GM19324 (cell line): ENCODE measurements around the gene LIPF.
"Not testable (repeated sequence)": the region's sequence is repeated elsewhere in the genome, so short reads cannot be mapped to it uniquely, and the experiment has no call there.

Experiments
- ATAC-seq: cut with Tn5 transposase; IDR thresholded peaks from one replicate; pipeline ENCODE4 v1.9.1; 2021; ENCODE audit warnings: mild to moderate bottlenecking, moderate library complexity; ENCODE audit not compliant: unreplicated experiment, low FRiP score

Gene LIPF

DNA sequence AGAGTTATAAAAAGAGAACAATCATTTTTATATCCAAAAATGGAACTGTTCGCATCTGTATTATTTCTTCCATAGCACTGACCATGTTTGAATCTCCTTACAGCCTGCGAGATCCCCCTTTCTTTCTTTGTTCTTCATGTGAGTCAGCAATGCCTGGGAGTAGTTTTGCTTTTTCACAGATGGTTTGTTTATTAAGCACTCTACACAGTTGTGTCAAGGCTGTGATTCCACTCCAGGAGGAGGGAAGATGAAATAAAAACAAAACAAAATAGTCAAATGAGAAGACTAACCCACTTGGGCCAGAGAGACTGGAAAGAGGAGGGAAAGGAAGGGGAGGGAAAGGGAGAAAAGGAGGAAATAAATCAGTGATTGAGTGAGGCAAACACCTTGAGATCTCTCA is 7.8 kb downstream of the LIPF start:
- ATAC-seq = no peak

DNA sequence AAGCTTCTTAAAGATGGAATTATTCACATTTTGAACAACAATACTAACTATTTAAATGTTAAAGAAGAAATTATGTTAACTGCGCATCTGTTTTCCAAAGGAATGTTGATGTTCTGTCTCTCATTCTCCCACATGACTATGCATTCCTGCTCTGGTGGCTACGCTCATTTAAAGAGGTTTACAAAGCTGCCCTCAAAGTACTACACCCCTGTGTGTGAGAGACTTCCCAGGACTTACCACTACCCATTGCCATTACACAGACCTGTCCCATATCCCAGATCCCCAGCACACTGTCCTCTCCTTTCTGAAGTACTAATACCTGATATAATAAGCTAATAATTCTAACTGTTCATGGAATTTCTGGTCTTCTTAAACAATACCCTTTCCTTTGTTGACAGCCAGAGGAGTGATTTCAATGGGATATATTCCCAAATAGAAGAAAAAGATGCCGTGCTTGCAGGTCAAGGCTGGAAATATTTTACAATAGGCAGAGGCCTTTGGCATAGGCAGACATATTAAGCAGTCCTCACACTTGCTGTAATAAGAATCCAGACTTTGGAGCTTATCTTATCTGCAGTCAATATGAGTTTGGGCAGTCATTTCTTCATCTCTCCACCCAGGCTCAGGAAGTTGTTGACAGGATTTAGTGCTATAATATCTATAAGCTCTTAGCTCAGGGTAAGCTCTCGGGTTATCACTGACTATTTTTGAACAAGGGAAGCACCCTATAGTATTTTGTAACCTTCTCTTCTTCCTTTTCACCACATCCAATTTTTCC is 12.2 kb downstream of the LIPF start:
- ATAC-seq = no peak

GRCh38 chr10:88680958-88681357 is 16.7 kb downstream of the LIPF start:
- no peak for ATAC-seq

GRCh38 chr10:88682491-88682890 is 18.2 kb downstream of the LIPF start:
- ATAC-seq = no peak

- ATAC-seq = no peak
Observed at GRCh38 chr10:88687853-88688467, 23.7 kb downstream of the LIPF start.

- no peak for ATAC-seq
Observed at GRCh38 chr10:88689366-88689765, 25.1 kb downstream of the LIPF start.

GRCh38 chr10:88693392-88694020 is 29.3 kb downstream of the LIPF start:
- no peak for ATAC-seq

DNA sequence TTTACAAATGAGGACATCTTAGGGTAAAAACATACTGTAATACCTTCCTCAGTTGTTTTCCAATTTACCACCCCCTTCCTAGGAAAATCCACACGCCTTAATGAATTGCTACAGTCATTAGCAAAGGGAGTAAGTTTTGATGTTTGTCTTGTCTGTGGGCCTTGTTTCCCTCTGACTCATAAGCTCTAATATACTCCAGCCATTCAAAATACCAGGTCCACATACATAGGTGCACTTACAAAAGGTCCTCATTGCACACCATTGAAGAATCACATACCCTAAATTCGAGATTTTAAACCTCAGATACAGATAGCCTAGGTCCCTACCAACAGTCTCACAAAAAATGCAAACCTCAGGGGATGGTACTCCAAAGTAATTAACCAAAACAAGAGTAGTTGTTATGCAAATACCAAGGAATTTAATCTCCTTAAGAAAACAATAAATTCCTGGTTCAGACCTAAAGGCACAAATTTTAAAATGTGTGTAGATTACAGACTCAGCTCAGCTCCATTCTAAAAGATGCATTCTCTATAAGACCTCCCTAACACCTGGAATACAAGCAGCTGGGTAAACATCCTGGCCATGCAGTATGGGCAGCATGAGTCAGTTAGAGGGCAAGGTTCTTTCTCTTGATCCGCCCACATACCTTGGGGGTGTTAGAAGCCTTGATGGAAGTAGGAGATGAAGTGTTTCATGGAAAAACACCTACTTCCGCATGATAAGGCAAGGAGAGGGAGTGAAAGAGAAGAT is 38.8 kb downstream of the LIPF start:
- no peak for ATAC-seq

DNA sequence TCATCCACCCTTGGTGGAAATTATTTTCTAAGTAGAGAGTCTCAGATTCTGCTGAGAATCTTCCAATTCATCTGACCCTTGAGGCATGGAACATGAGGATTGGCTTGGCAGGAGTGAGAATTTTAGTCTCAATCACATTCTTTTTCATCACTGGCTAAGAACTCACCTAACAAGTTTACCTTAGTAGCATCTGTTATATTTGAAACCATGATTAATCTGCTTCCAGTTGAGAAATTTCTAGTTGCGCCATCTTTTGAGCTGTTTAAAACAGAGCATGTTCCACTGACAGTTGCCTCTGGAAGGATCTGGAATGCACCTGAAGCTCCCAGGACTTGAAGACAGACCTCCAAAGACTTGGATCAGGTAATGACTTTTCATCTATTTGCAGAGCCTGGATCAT is 41.7 kb downstream of the LIPF start, which contains the start of gene LIPK:
Gene LIPK (plus strand): TSS at position 292 of the 400 bp plus-strand sequence. CDS start 18,295 bp downstream, outside the sequence.
- no peak for ATAC-seq

DNA sequence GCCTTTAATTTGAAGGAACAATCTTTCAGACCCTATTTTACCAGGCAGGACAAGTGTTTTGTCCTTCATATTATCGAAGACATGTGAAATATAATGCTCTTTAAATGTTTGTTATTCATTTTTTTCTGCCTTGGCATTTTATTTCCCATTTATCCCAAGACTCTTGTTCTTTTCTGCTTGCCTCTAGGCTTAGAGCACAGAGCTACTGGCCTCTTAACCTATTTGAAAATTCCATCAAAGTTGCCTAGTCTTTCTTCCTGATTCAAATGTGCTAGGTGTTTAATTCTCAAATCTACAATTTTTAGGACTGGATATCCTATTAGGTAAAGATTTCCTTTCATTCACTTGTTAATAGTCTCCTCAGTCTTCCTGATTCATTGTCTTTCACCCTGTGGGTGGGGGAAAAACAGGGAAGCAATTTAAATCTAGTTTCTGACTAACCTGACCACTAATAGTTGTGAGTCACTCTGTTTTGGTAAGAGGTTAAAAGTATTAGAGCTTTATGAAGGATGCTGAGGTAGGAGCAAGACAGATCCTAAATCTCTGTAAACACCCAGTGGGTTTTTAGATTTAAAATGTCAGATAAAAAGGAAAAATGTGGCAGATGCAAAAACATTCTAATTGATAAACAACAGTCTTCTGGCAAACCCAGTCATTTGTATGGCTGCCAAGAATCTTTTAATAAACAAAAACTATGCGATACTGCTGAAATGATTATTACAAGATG is 43.4 kb downstream of the LIPF start:
- no peak for ATAC-seq

- ATAC-seq = not testable (repeated sequence)
Observed at GRCh38 chr10:88709361-88709760, 45.1 kb downstream of the LIPF start.

- ATAC-seq = no peak
Observed at GRCh38 chr10:88715517-88715916, 51.3 kb downstream of the LIPF start.

- ATAC-seq = no peak
Observed at GRCh38 chr10:88721392-88721791, 57.1 kb downstream of the LIPF start.

DNA sequence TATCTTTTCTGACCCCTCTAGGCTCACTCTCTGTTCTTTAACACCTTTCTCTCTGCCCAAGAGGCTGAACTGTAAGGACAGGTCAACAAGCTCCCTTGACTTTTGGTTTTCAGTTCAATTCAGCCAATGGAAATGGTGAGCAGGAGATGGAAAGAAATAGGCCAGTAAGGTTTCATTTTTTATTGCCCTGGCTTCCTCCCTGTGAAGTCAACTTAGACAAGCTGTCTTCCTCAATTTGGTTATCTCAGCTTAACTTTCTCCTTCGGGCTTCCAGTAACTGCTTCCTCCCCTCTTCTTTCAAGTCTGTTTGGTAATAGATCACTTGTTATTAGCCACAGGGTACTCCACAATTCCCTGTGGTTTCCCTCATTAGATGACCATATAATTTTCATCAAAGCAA is 61.6 kb downstream of the LIPF start:
- peak; percentile 57 for ATAC-seq

DNA sequence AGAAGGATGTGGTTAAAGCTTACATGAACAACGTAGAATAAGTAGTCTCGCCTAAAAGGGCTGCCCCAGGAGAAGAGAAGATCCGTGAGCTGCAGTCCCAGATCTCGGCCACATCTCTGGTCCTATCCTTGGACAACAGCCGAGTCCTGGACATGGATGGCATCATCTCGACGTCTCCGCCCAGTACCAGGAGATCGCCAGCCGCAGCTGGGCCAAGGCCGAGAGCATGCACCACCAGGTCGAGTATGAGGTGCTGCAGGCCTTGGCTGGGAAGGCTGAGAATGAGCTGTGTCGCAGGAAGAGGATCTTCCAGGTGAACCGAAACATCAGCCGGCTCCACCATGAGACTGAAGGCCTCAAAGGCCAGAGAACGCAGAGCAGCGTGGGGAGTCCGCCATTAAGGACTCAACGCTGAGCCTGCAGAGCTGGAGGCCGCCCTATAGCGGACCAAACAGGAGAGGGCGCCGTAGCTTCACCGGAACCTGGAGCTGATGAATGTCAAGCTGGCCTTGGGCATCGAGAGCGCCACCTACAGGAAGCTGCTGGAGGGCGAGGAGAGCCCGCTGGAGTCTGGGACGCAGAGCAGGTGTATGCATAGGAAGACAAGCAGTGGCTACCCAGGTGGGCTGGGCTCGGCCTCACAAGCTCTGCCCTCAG is 64.0 kb downstream of the LIPF start:
- ATAC-seq = no peak
